ENCODE measurements around the gene RNF26.

The RNF26 gene

DNA sequence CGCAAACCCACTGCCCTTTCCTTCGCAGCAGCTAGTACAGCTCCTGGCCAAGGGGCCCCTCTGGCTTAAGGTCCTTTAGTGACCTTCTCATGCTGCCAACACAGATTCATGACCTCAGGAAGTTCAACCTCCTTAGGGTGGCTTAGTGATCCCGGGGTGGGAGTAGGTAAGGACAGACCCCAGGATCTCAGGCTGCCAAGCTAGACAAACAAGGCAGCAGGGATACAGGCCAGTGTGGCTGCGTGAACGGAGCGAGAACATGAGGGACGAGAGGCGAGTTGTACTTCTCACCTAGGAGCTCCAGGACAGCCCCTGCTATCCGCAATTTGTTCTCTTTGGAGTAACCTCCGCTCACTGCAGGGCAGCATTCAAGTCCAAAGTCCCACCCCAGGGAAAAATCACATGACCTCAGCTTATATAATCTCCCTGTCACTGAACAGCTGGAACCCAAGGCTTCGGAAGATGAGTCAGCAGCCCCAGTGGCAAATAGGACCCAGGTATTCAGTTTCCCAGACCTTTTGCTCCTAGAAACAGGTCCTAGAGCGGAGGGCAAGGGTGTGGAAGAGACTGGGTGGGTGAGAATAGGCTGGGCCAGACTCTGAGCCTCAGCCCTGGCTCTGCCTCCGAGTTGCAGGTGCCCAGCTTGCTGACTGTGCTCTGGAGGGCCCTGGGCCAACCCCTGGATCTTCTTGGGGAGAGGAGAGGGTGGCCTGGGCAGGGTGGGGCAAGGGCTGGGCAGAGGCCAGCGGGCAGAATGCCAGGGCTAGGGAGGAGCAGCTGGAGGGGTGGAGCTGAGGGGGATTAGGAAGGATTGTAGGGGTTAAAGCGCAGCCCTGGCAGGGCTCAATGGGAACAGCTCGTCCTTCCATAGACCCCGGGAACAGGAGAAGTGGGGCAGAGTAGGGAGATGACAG lies 34.1 kb downstream of the RNF26 start:
- H3K4me3 ChIP-seq (ENCODE audit: low read depth, low read length): no peak overlapping the region
- peak; percentile 68 for DNase-seq (ENCODE audit: low read depth)
- TF ChIP-seq POLR2A (IDR thresholded peaks at IDR 0.05; ENCODE audit: extremely low read depth, insufficient read length) (no peak), MYC (IDR thresholded peaks at IDR 0.05; ENCODE audit: low read depth, low read length) (no peak)
- TF ChIP-seq, protein P1, sequence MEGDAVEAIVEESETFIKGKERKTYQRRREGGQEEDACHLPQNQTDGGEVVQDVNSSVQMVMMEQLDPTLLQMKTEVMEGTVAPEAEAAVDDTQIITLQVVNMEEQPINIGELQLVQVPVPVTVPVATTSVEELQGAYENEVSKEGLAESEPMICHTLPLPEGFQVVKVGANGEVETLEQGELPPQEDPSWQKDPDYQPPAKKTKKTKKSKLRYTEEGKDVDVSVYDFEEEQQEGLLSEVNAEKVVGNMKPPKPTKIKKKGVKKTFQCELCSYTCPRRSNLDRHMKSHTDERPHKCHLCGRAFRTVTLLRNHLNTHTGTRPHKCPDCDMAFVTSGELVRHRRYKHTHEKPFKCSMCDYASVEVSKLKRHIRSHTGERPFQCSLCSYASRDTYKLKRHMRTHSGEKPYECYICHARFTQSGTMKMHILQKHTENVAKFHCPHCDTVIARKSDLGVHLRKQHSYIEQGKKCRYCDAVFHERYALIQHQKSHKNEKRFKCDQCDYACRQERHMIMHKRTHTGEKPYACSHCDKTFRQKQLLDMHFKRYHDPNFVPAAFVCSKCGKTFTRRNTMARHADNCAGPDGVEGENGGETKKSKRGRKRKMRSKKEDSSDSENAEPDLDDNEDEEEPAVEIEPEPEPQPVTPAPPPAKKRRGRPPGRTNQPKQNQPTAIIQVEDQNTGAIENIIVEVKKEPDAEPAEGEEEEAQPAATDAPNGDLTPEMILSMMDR (IDR thresholded peaks at IDR 0.05; ENCODE audit: low read depth, low read length): no peak
- TF ChIP-seq, protein P2, sequence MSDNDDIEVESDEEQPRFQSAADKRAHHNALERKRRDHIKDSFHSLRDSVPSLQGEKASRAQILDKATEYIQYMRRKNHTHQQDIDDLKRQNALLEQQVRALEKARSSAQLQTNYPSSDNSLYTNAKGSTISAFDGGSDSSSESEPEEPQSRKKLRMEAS (IDR thresholded peaks at IDR 0.05; ENCODE audit: low read depth, low read length): no peak

DNA sequence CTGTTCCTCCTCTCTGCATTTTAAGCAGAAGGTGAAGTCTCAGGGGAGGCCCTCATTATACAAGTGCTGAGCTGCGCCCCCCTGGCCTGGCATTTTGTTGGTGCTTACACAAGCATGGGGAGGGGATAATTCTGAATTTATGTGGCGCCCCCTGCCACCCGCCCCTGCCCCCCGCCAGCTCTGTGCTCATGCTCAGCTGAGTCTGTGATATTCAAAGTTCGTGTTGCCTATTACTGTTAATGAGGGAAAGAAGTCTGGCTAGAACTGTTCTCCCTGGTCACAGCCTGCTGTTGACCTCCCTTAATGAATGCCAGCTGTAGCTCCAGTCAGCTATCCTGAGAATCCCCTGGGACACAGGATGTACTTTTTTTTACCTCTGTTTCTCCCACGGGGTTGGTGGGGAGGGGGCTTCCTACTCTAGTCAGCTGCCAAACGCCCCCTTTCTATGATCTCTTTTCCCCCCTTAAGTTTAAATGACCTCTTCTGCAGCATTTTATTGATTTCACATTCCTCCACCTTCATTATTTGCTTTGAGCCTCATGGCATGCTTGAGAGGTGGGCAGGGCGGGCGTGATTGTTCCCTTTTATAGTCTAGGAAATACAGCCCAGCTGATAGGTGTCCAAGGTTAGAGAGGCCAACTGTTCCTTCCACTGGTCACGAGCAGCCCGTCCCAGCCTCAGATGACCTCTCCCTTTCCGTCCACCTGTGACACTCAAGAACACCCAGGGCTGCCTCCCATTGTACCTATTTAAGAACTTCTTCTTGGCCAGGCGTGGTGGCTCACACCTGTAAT lies 35.0 kb downstream of the RNF26 start:
- no peak overlapping the region for H3K4me3 ChIP-seq (ENCODE audit: low read depth, low read length)
- no peak for TF ChIP-seq POLR2A (IDR thresholded peaks at IDR 0.05; ENCODE audit: extremely low read depth, insufficient read length)
- TF ChIP-seq, protein P2 (IDR thresholded peaks at IDR 0.05; ENCODE audit: low read depth, low read length): no peak
- no peak for DNase-seq (ENCODE audit: low read depth)

DNA sequence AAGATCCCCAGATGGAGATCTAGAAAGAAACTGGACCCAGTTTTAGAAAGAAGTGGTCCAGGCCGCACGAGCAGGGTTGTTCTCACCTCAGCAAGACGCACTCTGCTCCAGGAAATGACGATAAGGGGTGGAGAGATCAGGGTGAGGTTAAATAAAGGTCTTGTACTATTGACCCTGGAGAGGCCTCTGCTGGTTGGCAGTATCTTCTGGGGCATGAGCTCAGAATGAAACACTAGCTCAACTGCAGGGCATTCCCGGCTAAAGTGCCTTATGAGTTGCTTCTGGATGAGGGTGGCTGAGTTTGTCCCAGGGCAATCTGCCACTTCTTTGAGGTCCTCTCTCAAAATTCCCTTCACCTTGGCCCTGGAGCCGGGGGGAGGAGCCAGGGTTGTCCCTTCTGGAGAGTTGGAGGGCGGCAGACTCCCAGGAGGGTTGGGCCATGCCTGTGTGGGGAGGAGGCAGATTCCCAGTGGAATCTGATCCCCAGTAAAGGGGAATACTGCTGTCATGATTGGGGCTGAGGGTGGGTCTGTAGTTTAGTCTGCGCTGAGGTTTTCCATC lies 36.2 kb downstream of the RNF26 start:
- TF ChIP-seq MYC (IDR thresholded peaks at IDR 0.05; ENCODE audit: low read depth, low read length) (no peak), POLR2A (IDR thresholded peaks at IDR 0.05; ENCODE audit: extremely low read depth, insufficient read length) (no peak)
- TF ChIP-seq, protein P1 (IDR thresholded peaks at IDR 0.05; ENCODE audit: low read depth, low read length): no peak
- TF ChIP-seq, protein P2 (IDR thresholded peaks at IDR 0.05; ENCODE audit: low read depth, low read length): no peak
- H3K4me3 ChIP-seq (ENCODE audit: low read depth, low read length): no peak overlapping the region
- DNase-seq (ENCODE audit: low read depth): no peak

DNA sequence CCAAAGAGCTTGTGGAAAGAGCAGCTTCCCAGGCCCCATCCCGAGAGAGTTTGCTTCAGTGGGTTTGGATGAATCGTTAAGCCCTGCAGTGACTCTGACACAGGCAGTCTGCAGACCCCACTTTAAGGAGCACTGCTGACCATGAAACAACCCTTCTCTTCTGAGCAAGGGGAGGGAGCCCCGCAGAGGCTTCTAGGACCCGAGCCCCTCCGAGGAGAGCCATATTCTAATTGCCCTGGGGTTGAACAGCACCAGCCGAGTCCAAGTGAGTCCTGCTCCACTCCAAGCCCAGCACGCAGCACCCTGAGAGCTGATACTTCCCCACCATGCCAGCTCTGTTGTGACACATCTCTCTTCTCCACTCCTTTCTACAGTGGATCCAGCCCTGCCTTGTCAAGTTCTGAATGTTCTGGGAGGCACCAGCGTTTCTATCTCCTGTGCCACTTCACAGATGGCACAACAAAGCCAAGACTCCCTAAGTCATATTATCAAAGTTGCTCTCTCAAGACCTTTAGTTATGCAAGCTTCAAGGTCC lies 36.8 kb downstream of the RNF26 start:
- H3K4me3 ChIP-seq (ENCODE audit: low read depth, low read length): no peak overlapping the region
- TF ChIP-seq, protein P1 (IDR thresholded peaks at IDR 0.05; ENCODE audit: low read depth, low read length): no peak
- TF ChIP-seq MYC (IDR thresholded peaks at IDR 0.05; ENCODE audit: low read depth, low read length) (no peak), POLR2A (IDR thresholded peaks at IDR 0.05; ENCODE audit: extremely low read depth, insufficient read length) (no peak)
- TF ChIP-seq, protein P2 (IDR thresholded peaks at IDR 0.05; ENCODE audit: low read depth, low read length): no peak
- no peak for DNase-seq (ENCODE audit: low read depth)

DNA sequence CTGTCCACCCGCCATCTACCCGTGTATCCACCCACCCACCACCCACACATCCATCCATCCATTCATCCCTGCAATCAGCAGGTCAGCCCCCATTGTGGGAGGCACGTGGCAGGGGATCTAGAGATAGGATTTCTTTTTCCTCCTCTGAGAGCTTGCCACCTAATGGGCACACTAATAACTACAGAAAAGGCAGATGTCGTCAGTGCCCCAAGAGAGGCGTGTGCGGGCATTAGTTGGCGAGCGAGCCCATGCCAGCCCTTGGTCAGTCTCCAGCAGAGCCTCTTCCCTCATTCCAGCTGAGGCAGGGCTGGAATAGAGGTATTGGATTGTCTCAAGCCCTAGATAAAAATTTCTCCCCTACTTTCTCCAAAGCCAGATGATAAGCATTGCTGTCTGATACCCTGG lies 37.5 kb downstream of the RNF26 start:
- peak; percentile 45 for DNase-seq (ENCODE audit: low read depth)
- H3K4me3 ChIP-seq (ENCODE audit: low read depth, low read length): no peak overlapping the region
- TF ChIP-seq MYC (IDR thresholded peaks at IDR 0.05; ENCODE audit: low read depth, low read length): peak; percentile 75
- TF ChIP-seq, protein P1 (IDR thresholded peaks at IDR 0.05; ENCODE audit: low read depth, low read length): no peak
- TF ChIP-seq, protein P2 (IDR thresholded peaks at IDR 0.05; ENCODE audit: low read depth, low read length): peak; percentile 85

Data from NB4 (cell line).